Left cardiac atrium (tissue), 4 donors: ENCODE results near the gene ERLEC1. TPM values are rescaled to one million over a fixed set of nuclear protein-coding genes. Genes with fewer than 3 reads are reported as not detected.

Experiments
- ATAC-seq, 2 donors: fragments of 200-7000 bp; cut with Tn5 transposase; one replicate each; pipeline ENCODE4 v1.9.1; 2020; ENCODE audit warnings: mild to moderate bottlenecking in 2 of 2, moderate library complexity in 2 of 2
- DNase-seq: peaks from one replicate; pipeline ENCODE4 v3.0.0-alpha.2; 2020
- intact Hi-C, 2 donors: fragments of 100-400 bp; cut with DNase I; formaldehyde crosslinking; loops; one replicate each; pipeline versions ENCODE4 v1.14.1 to v1.15.1; 2022 to 2023
- microRNA-seq, 2 donors: library from miRNA; unstranded; fragments of <30 nt; microRNA quantifications; one replicate each; pipeline ENCODE4 v1.2.0, GENCODE V29; 2020
- total RNA-seq, 2 donors: library from RNA; stranded (reverse); fragmentation: NEBNext Ultra II Directional; extraction: Animal tissue kit (Norgen Biotek cat#: 25700); gene quantifications; one replicate each; pipeline ENCODE4 v1.2.1, GENCODE V29; 2021
- donor health status: DM: no; HTN: yes; CAD: no.
- donor health status: DM: no; HTN: yes; CAD: no; lungs with severe emphysema.
- donor health status: DM: yes; HTN: yes; CAD: no.
- donor health status: Dilated cardiomyopathy.

The ERLEC1 gene
- total RNA-seq, 2 donors from 2014 or later: 34.5 to 41.8 TPM

- no peak for ATAC-seq
- no peak for DNase-seq
- intact Hi-C loops: no loop called here
Observed at GRCh38 chr2:53865962-53866361, 79.1 kb downstream of the ERLEC1 start.

- ATAC-seq (peak; percentile 15 to 70), DNase-seq (no peak)
- intact Hi-C loops: no loop called here
Observed at GRCh38 chr2:53867169-53867568, 80.3 kb downstream of the ERLEC1 start.

DNA sequence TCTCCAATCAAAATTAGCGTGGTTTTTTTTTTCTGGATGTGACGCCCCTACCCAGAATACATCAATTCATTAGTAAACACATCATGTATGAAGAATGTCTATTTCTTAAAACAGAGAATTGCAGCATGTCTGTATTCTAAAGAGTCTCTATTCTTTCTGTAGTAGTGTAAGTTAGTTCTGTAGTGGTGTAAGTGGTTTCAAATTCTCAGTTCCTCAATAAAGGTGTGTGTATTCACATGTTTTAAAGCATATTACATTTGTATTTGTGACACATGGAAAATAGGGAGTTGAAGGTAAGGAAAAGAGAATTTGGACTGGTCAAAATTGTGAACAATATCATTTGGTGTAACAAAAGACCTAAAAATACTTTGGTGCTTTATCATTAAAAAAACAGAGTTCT lies 80.9 kb downstream of the ERLEC1 start:
- intact Hi-C loops: no loop called here
- ATAC-seq (no peak), DNase-seq (no peak)

Small RNA genes lying within 50 kb of the gene (microRNA-seq; reads per million reads assigned to microRNA genes)
- 0.20 to 0.27 reads per million in 2 donors for gene MIR3682

Other genes with a start within 250 kb of the ERLEC1 start
- 1 to 10 TPM; 3.2 to 3.3 TPM for gene CHAC2, start 19.2 kb upstream of the ERLEC1 start, total RNA-seq
- 10 to 100 TPM in 1 of 2 donors, 1 to 10 TPM in 1; 9.6 to 10.8 TPM for gene ASB3, start 91 bp upstream of the ERLEC1 start, total RNA-seq
- gene GPR75, start 72.9 kb downstream of the ERLEC1 start, total RNA-seq: 1 to 10 TPM; 1.3 to 1.6 TPM
- gene PSME4, start 183.9 kb downstream of the ERLEC1 start, total RNA-seq: 10 to 100 TPM; 37.8 to 73.1 TPM